Activated CD4-positive, alpha-beta memory T cell treated with anti-CD3 and anti-CD28 coated beads, Interleukin-2, amount 10 ng/mL, durations not matched to agents 7 days and 5 days (primary cell): ENCODE measurements around the gene CDC14A. TPM values are rescaled to one million over a fixed set of nuclear protein-coding genes. Genes with fewer than 3 reads are reported as not detected.

ENCODE experiments used
- total RNA-seq, 2 experiments: library from RNA; stranded (reverse); gene quantifications; one replicate each; pipeline ENCODE4 v1.2.3, GENCODE V29; 2021

CDC14A gene
- total RNA-seq, 2 experiments from 2014 or later: 41.8 to 44.9 TPM

Other genes starting within 250 kb of the CDC14A start
- gene SASS6, start 219.6 kb upstream of the CDC14A start, total RNA-seq: 10 to 100 TPM; 13.2 to 13.3 TPM
- 10 to 100 TPM; 13.9 to 15.4 TPM for gene TRMT13, start 219.3 kb upstream of the CDC14A start, total RNA-seq
- under 1 TPM; 0.53 to 0.60 TPM for gene LRRC39, start 174.2 kb upstream of the CDC14A start, total RNA-seq
- 10 to 100 TPM; 12.1 to 12.9 TPM for gene DBT, start 102.7 kb upstream of the CDC14A start, total RNA-seq
- 10 to 100 TPM; 67.5 to 68.2 TPM for gene RTCA, start 86.3 kb upstream of the CDC14A start, total RNA-seq
- gene GPR88, start 185.6 kb downstream of the CDC14A start, total RNA-seq: not detected